Urinary bladder (tissue), 4 donors: Measurements from ENCODE around the gene DLX3. TPM values are rescaled to one million over a fixed set of nuclear protein-coding genes. Genes with fewer than 3 reads are reported as not detected.
"Not testable (repeated sequence)": the region's sequence is repeated elsewhere in the genome, so short reads cannot be mapped to it uniquely, and the experiment has no call there.

Experiments
- DNase-seq: peaks from one replicate; pipeline ENCODE4 v3.0.0-alpha.2; 2015; ENCODE audit errors: extremely low spot score
- H3K27ac ChIP-seq: one replicate; pipeline ENCODE4 v1.5.1; 2013; ENCODE audit warnings: low read depth, mild to moderate bottlenecking, moderate library complexity
- H3K36me3 ChIP-seq: one replicate; pipeline ENCODE4 v1.6.1; 2013; ENCODE audit warnings: mild to moderate bottlenecking, moderate library complexity; ENCODE audit not compliant: insufficient read depth
- H3K4me1 ChIP-seq: one replicate; pipeline ENCODE4 v1.6.1; 2013; ENCODE audit warnings: mild to moderate bottlenecking, moderate library complexity; ENCODE audit not compliant: insufficient read depth
- H3K4me3 ChIP-seq: one replicate; pipeline ENCODE4 v1.5.1; 2013; ENCODE audit warnings: low read depth, low read length
- WGBS: extraction: QIAGEN DNeasy Blood & Tissue Kit; methylation state at CpG from one replicate; pipeline ENCODE4 v1.1.7; 2013; 5-methylcytosine and 5-hydroxymethylcytosine counted together
- polyA plus RNA-seq: library from polyadenylated mRNA; stranded (reverse); fragments of 200-250 nt; gene quantifications from one replicate; pipeline ENCODE4 v1.2.3, GENCODE V29; 2013
- total RNA-seq: library from RNA; depleted of rRNA; stranded (reverse); fragments of >200 nt; gene quantifications from one replicate; pipeline ENCODE4 v1.2.3, GENCODE V29; 2014
- donor health status: healthy with polysubstance abuse.
- donor health status: healthy.

Gene DLX3
- not detected for total RNA-seq
- polyA plus RNA-seq, result 0.16 TPM

DNA sequence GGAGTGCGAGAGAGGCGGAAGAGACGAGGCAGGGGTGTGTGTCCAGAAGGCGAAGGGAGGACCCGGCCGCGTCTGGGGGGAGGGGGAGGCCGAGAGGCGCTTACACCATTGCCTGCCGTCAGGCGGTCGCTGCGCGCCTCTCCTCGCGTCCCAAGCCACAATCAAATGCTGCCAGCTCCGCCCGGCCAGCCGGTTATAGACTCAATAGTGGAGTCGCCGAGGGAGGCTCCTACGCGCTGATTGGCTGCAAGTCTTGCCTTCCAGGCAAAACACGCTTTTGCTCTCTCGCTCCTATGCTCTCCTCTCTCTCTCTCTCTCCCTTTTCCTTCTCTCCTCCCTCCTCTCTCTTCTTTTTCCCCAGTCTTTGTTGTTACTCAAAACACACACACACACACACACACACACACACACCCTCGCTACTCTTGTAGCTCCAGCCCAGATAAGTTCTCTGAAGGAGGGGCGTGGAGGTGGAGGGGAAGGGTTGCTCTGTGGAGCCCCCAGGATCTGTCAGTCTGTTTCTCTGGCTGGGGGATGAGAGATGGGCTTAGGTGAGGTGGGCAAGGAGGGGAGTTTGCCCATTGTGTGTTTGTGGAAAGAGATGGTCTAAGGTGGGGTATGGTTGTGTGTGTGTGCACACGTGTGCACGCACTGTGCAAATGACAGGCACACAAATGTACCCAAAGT lies at the start of gene DLX3:
Gene DLX3, minus strand, starts transcription at position 170 of the 684 bp plus-strand sequence. CDS start 226 bp downstream, outside the sequence.
- Histone ChIP-seq H3K27ac (no peak within 1 kb of the TSS), H3K36me3 (no peaks in the 10 kb centered on the region), H3K4me1 (no peaks in the 10 kb centered on the region), H3K4me3 (peak within 1 kb of the TSS; percentile 47)
- DNase-seq, result peak; percentile 76
- 3% methylated on average over 29 of the region's 29 CpGs for WGBS

DNA sequence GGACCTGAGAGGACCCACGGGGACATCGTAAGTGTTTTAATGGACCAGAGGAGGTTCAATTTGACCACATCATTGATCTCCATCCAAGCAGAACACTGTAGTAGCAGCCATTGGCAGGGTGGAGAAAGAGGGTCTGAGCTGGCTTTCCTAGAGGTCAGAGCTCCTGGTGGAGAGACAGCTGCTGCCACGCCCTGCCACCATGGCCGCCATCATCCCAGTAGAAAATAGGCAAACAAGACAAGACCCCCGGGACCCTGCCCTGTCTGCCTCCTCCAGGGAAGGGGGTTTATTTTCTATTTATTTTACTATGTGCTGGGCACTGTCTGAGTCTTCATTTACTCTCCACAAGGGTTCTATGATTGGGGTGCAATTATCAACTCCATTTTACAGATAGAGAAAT lies 49.5 kb upstream of the DLX3 start:
- Histone ChIP-seq H3K4me1 (no peaks in the 10 kb centered on the region), H3K27ac (no peak overlapping the region), H3K4me3 (no peak overlapping the region), H3K36me3 (no peaks in the 10 kb centered on the region)
- WGBS, result 94% methylated on average over 5 of the region's 5 CpGs
- no peak for DNase-seq

DNA sequence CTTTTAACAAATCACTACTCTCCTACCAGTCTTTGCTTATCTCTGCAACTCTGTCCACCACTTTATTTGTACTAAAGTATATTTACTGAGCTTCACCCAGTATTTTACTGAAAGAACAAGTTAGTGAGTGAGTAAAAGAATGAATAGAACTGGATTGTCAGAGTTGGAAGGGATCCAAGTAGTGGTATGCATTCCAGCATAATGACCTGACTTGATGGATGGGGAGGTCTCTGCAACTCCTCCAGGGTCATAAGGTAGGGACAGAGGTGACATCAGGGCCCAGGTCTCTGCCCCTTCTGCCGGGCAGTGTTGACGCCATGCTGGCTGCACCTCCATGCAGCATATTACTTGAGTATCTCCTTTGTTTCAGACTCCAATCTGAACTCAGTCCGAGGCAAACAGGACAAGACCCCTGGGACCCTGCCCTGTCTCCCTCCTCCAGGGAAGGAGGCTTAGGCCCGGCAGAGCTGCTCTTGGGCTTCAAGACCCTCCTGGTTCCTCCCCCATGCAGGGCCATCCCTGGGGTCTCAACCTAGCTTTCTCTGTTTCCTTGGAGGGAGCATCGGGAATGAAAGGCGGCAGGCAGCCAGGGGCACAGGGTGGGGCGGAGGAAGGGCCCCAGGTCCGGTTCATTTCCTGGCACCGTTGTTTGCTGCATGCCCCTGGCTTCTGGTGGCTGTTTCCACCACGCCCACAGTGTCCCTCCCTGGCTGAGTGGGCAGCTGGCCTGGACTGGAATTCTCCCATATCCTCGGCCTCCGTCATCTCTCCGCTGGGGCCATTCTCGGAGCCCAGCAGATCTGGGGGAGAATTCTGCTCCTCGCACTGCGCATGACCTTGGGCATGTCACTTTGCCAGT lies 48.5 kb upstream of the DLX3 start:
- 66% methylated on average over 16 of the region's 16 CpGs for WGBS
- Histone ChIP-seq H3K4me1 (no peaks in the 10 kb centered on the region), H3K27ac (no peak overlapping the region), H3K36me3 (no peaks in the 10 kb centered on the region), H3K4me3 (no peak overlapping the region)
- no peak for DNase-seq

DNA sequence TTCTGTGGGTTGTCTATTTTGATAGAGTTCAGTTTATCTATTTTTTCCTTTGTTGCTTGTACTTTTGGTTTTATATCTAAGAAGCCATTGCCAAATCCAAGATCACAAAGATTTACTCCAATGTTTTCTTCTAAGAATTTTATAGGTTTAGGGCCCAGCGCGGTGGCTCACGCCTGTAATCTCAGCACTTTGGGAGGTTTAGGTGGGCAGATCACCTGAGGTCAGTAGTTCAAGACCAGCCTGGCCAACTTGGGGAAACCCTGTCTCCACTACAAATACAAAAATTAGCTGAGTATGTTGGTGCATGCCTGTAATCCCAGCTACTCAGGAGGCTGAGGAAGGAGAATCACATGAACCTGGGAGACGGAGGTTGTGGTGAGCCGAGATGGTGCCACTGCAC lies 47.2 kb upstream of the DLX3 start:
- H3K27ac ChIP-seq, result no peak overlapping the region
- WGBS, result 92% methylated on average over 5 of the region's 5 CpGs
- no peaks in the 10 kb centered on the region for H3K36me3 ChIP-seq
- no peak overlapping the region for H3K4me3 ChIP-seq
- no peaks in the 10 kb centered on the region for H3K4me1 ChIP-seq
- DNase-seq, result no peak

DNA sequence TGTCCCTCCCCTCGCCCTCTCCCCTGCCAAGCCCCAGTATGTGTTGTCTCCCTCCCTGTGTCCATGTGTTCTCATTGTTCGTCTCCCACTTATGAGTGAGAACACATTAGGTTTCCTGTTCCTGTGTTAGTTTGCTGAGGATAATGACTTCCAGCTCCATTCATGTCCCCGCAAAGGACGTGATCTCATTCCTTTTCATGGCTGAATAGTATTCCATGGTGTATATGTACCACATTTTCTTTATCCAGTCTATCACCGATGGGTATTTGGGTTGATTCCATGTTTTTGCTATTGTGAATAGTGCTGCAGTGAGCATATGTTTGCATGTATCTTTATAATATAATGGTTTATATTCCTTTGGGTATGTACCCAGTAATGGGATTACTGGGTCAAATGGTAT lies 45.5 kb upstream of the DLX3 start:
- not testable (repeated sequence) for DNase-seq, H3K4me3 ChIP-seq, H3K27ac ChIP-seq, H3K4me1 ChIP-seq, H3K36me3 ChIP-seq
- 91% methylated on average over 5 of the region's 5 CpGs for WGBS

DNA sequence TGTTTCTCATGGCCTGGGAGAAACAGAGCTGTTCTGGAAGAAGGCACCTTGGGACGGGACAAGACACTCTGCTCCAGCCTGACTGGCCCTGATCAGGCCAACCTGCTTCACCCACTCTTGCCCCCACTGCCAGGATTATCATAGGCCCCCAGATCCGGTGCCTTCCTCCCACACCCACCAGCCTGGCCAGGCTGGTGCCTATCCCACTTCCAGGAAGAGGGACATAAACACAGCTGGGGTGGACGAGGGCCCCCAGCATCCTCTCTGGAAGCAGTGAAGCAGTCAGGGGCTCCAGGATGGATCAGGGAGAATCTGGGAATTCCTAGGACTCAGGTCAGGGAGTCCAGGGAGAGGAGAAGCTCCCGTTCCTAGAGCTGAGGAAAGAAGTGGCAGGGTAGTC lies 44.0 kb upstream of the DLX3 start:
- Histone ChIP-seq H3K27ac (no peak overlapping the region), H3K4me3 (no peak overlapping the region), H3K4me1 (no peaks in the 10 kb centered on the region), H3K36me3 (no peaks in the 10 kb centered on the region)
- WGBS, result 88% methylated on average over 4 of the region's 4 CpGs
- DNase-seq, result no peak

DNA sequence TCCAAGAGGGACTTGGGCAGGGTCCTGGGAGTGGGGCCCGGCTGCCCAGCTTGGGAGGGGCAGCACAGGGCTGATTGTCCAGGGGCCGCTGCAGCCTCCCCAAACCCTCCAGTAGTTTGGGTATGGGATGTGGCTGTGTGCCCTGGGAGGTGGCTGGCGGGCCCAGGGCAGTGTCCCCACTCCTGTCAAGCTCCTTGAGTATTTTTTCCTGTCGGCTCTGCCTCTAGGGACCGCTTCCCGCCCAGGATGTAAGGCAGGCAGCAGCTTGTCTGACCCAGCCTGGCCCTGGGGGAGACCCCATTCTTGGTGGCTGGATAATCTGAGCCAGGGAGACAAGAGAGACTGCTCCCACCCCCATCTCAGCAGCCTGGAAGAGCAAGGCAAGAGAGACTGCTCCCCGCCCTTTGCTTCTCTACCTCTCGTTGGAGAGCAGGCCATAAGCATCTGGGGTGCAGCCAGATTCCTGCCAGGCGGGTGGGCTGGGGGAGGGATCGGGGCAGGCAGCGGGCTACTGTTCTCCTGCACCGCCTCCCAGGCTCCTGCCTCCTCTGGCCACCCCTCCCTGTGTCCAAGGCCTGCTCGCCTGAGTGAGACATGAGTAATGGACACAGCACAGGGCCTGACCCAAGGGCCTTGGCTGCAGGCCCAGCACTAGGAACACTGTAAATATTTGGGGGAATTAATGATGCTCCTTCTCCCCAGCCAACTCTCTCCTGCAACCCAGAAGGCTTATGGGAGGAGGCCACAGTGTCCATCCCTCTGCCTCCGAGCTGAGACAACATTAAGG lies 42.5 kb upstream of the DLX3 start:
- 33% methylated on average over 14 of the region's 14 CpGs for WGBS
- H3K4me3 ChIP-seq, result no peak overlapping the region
- H3K27ac ChIP-seq, result peak overlapping the region; percentile 34
- no peaks in the 10 kb centered on the region for H3K4me1 ChIP-seq
- DNase-seq, result no peak
- no peaks in the 10 kb centered on the region for H3K36me3 ChIP-seq

DNA sequence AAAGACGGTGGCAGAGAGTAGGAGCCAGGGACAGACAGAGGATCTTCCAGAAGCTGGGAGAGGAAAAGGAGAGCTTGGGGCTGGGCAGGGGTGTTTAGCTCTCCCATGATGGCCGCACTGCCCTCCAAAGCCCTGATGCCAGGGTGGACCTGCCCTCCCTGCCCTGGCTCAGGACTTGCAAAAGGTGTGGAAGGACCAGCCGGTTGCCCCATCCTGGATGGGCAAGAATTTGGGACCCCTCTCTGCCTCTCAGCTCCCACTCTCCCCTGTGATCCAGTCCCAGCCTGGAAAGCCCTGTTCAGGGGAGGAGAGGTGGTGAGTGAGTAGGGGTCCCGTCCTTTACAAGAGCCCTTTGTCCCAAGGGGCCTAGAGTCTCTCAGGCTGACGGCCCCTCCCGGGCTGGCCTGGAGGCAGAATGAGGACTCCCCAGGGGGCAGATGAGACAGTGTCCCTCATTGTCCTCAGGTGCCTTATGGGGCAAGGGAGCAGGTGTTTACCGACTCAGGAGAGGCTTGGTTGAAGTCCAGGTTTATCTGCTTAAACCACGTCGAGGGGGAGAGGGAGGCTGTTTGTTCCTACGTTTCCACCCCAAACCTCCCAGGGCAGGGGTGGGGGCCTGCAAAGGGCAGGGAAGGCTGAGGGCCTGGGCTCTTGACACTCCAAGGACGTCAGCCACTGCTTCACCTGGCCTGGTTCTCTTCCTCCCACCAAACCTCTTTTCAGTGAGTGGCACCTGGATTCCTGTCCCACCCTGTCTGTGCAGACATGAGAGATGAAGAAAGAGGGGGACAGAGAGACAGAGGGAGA lies 41.6 kb upstream of the DLX3 start:
- WGBS, result 80% methylated on average over 11 of the region's 11 CpGs
- DNase-seq, result no peak
- no peaks in the 10 kb centered on the region for H3K4me1 ChIP-seq

DNA sequence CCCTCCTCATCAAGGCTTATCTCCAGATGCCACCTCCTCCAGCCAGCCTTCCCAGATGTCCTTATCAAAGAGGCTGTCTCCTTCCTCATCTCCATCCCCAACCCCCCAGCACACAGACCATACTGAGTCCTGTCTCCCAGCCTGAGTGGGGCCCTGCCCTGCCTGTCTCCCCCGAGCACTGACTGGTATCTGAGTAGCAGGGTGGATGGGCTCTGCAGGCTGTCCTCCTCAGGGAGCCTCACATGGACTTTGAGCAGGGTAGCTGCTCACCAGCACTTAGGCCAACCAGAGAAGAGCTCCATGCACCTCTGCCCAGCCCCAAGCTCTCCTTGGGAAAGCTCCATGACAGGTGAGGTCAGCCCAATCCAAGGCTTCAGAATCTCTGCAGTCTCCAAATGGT lies 40.9 kb upstream of the DLX3 start:
- 91% methylated on average over 1 of the region's 1 CpG for WGBS
- Histone ChIP-seq H3K36me3 (no peaks in the 10 kb centered on the region), H3K4me3 (no peak overlapping the region), H3K4me1 (no peaks in the 10 kb centered on the region), H3K27ac (no peak overlapping the region)
- no peak for DNase-seq

More for the DNA sequence above, 41.6 kb upstream of the DLX3 start:
- Histone ChIP-seq H3K4me3 (no peak overlapping the region), H3K27ac (no peak overlapping the region), H3K36me3 (no peaks in the 10 kb centered on the region)

DNA sequence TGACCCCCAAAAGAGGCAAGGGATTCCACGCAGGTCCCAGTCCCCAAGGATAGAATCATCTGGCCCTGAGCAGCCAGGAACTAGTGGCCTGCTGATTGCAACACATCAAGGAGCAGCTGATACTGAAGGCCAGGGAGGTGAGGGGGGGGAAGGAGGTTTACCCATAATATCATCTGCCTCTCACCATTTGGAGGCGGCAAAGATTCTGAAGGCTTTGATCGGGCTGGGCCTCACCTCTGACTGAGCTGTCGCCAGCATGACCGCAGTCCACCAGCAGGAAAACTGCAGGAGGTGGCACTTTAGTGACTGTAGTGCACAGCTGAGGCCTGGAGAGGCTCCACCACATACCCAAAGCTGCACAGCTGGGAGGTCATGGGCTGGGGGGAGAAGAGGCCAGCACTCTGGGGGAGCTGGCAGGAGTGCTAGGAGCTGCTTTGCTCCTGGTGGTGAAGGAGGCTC lies 40.4 kb upstream of the DLX3 start:
- no peak overlapping the region for H3K4me3 ChIP-seq
- WGBS, result 79% methylated on average over 5 of the region's 5 CpGs
- H3K27ac ChIP-seq, result no peak overlapping the region
- H3K36me3 ChIP-seq, result no peaks in the 10 kb centered on the region
- no peak for DNase-seq
- H3K4me1 ChIP-seq, result no peaks in the 10 kb centered on the region

DNA sequence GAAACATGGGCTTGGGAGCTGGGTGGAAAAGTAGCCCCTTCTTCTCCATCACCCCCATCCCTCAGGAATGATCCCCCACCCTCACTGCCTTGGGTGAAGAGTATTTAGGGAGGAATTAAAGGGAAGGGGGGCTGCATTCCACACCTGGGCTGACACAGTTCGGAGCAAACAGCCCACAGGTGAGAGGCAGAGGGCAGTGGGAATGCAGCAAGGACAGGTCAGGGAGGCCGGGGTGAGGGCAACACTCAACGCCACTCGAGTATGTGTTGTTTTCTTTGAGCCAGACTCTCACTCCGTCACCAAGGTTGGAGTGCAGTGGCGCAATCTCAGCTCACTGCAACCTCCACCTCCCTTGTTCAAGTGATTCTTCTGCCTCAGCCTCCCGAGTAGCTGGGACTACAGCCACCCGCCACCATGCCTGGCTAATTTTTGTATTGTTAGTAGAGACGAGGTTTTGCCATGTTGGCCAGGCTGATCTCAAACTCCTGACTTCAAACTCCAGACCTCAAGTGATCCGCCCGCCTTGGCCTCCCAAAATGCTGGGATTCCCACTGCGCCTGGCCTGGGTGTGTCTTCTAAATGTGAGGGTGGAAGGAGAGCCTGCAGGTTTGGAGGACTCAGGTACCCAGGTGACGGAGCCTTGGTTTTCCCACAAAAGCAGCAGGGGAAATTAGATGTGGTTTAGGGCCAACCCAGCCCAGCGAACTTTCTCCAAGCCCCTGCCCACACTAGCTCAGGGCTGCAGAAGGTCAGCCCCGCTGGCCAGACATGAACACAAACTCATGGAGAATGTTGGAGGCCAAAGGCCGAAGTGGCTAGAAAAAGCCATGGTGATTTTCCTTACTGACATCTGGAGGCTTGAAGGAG lies 39.7 kb upstream of the DLX3 start:
- no peak for DNase-seq
- no peaks in the 10 kb centered on the region for H3K36me3 ChIP-seq
- no peak overlapping the region for H3K27ac ChIP-seq
- WGBS, result 89% methylated on average over 16 of the region's 16 CpGs
- H3K4me1 ChIP-seq, result no peaks in the 10 kb centered on the region
- H3K4me3 ChIP-seq, result no peak overlapping the region

DNA sequence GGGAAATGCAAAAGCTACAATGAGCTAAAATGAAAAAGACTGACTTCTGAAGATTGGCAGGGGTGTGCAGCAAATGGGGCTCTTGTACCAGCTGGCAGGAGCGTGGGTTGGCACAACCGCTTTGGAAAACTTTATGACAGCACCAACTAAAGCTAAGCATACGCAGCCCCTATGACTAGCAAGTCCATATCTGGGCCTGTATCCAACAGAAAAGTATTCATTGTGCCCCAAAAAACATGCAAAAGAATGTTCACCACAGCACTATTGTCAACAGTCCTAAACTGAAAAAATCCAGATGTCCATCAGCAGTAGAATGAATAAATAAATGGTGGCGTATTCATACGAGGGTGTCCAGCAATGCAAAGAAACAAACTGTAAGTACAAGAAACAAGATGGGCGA lies 38.3 kb upstream of the DLX3 start:
- Histone ChIP-seq H3K4me1 (no peaks in the 10 kb centered on the region), H3K27ac (no peak overlapping the region), H3K4me3 (no peak overlapping the region), H3K36me3 (no peaks in the 10 kb centered on the region)
- DNase-seq, result no peak
- WGBS, result 46% methylated on average over 6 of the region's 6 CpGs
